Nephron progenitor cell (in vitro differentiated cells): ENCODE measurements around the gene PTPN7.
A peak's percentile ranks its signal among the peaks of the same experiment; 100 is the strongest.

Experiments
- DNase-seq: peaks from one replicate; pipeline ENCODE4 v3.0.0; 2021
- H3K27ac Mint-ChIP-seq: 2 replicates; pipeline ENCODE4 v1.8.0; 2021; ENCODE audit warnings: mild to moderate bottlenecking, moderate library complexity, mixed read lengths
- H3K27me3 Mint-ChIP-seq: 2 replicates; pipeline ENCODE4 v1.8.0; 2021; ENCODE audit warnings: mild to moderate bottlenecking, low read depth, mixed read lengths; ENCODE audit not compliant: poor library complexity
- H3K36me3 Mint-ChIP-seq: 2 replicates; pipeline ENCODE4 v1.8.0; 2021; ENCODE audit warnings: low read depth, mixed read lengths
- H3K4me1 Mint-ChIP-seq: 2 replicates; pipeline ENCODE4 v1.8.0; 2021; ENCODE audit warnings: mixed read lengths
- H3K4me3 Mint-ChIP-seq: 2 replicates; pipeline ENCODE4 v1.8.0; 2021; ENCODE audit warnings: mild to moderate bottlenecking, moderate library complexity, mixed read lengths
- H3K9me3 Mint-ChIP-seq: 2 replicates; pipeline ENCODE4 v1.8.0; 2021; ENCODE audit warnings: mild to moderate bottlenecking, moderate library complexity, mixed read lengths
- CTCF ChIP-seq: fragments of 200-600 bp; sonication (generic); IDR thresholded peaks from 2 replicates; pipeline ENCODE4 v1.5.0; 2021; ENCODE audit warnings: antibody characterized with exemption

PTPN7 gene

GRCh38 chr1:202133496-202133895 lies 26.9 kb downstream of the PTPN7 start:
- DNase-seq = no peak
- no peaks in the 10 kb centered on the region for H3K9me3 Mint-ChIP-seq
- no peak overlapping the region for H3K4me3 Mint-ChIP-seq
- H3K27me3 Mint-ChIP-seq = no peaks in the 10 kb centered on the region
- peaks cover 9% of the 10 kb centered on the region for H3K4me1 Mint-ChIP-seq
- H3K27ac Mint-ChIP-seq = no peak overlapping the region
- TF ChIP-seq CTCF = no peak
- peaks cover 19% of the 10 kb centered on the region for H3K36me3 Mint-ChIP-seq

GRCh38 chr1:202133001-202133400 lies 27.4 kb downstream of the PTPN7 start:
- Mint-ChIP-seq H3K4me1 (peaks cover 9% of the 10 kb centered on the region), H3K27me3 (no peaks in the 10 kb centered on the region), H3K36me3 (peaks cover 14% of the 10 kb centered on the region), H3K9me3 (no peaks in the 10 kb centered on the region), H3K4me3 (no peak overlapping the region), H3K27ac (no peak overlapping the region)
- TF ChIP-seq CTCF = no peak
- no peak for DNase-seq

GRCh38 chr1:202131956-202132821 lies 28.2 kb downstream of the PTPN7 start:
- DNase-seq = no peak
- no peak for TF ChIP-seq CTCF
- H3K9me3 Mint-ChIP-seq = no peaks in the 10 kb centered on the region
- peak overlapping the region; percentile 83 for H3K27ac Mint-ChIP-seq
- peaks cover 10% of the 10 kb centered on the region for H3K36me3 Mint-ChIP-seq
- no peak overlapping the region for H3K4me3 Mint-ChIP-seq
- peaks cover 9% of the 10 kb centered on the region for H3K4me1 Mint-ChIP-seq
- no peaks in the 10 kb centered on the region for H3K27me3 Mint-ChIP-seq

GRCh38 chr1:202130816-202131522 lies 29.4 kb downstream of the PTPN7 start:
- no peak for TF ChIP-seq CTCF
- no peak overlapping the region for H3K4me3 Mint-ChIP-seq
- no peak for DNase-seq
- H3K27me3 Mint-ChIP-seq = no peaks in the 10 kb centered on the region
- no peaks in the 10 kb centered on the region for H3K9me3 Mint-ChIP-seq
- H3K27ac Mint-ChIP-seq = no peak overlapping the region
- H3K4me1 Mint-ChIP-seq = peaks cover 9% of the 10 kb centered on the region
- peaks cover 10% of the 10 kb centered on the region for H3K36me3 Mint-ChIP-seq

GRCh38 chr1:202130297-202130721 lies 30.1 kb downstream of the PTPN7 start:
- Mint-ChIP-seq H3K36me3 (peaks cover 10% of the 10 kb centered on the region), H3K27ac (no peak overlapping the region), H3K4me1 (peaks cover 9% of the 10 kb centered on the region), H3K4me3 (no peak overlapping the region), H3K27me3 (peaks cover 6% of the 10 kb centered on the region), H3K9me3 (no peaks in the 10 kb centered on the region)
- DNase-seq = no peak
- TF ChIP-seq CTCF = no peak
